Lower leg skin (tissue), 3 donors: ENCODE data around the gene SLC13A3.

Experiments used
- POLR2A ChIP-seq, 2 donors: fragments of 450-650 bp; IDR thresholded peaks; one replicate each; pipeline ENCODE4 v1.6.1; 2016 to 2017; ENCODE audit warnings: antibody characterized with exemption in 2 of 2, mild to moderate bottlenecking in 1 of 2, moderate library complexity in 1 of 2
- TF ChIP-seq, protein P1 (sequence below), 3 donors: fragments of 450-650 bp; IDR thresholded peaks; one replicate each; pipeline ENCODE4 v1.5.1; 2016; ENCODE audit warnings: antibody characterized with exemption in 3 of 3, mild to moderate bottlenecking in 3 of 3, moderate library complexity in 2 of 3

DNA sequence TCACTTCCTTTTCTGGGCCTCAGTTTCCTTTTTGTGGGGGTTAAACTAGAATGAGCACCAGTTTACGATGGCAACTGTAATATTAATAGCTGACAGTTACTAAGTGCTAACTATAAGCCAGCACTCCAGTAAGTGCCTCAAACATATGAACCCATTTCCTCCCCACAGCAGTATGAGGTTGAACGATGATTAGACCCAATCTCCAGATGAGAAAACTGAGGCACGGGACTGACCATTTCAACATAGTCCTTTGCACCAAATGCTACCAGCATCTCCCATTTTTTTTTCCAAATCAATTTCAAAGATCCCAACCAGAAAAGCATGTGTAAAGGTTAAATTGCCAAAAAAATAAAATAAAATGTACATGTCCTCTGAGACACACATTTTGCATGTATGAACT, 7.1 kb downstream of the SLC13A3 start:
- TF ChIP-seq, protein P1, sequence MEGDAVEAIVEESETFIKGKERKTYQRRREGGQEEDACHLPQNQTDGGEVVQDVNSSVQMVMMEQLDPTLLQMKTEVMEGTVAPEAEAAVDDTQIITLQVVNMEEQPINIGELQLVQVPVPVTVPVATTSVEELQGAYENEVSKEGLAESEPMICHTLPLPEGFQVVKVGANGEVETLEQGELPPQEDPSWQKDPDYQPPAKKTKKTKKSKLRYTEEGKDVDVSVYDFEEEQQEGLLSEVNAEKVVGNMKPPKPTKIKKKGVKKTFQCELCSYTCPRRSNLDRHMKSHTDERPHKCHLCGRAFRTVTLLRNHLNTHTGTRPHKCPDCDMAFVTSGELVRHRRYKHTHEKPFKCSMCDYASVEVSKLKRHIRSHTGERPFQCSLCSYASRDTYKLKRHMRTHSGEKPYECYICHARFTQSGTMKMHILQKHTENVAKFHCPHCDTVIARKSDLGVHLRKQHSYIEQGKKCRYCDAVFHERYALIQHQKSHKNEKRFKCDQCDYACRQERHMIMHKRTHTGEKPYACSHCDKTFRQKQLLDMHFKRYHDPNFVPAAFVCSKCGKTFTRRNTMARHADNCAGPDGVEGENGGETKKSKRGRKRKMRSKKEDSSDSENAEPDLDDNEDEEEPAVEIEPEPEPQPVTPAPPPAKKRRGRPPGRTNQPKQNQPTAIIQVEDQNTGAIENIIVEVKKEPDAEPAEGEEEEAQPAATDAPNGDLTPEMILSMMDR (IDR thresholded peaks at IDR 0.05): no peak
- no peak for TF ChIP-seq POLR2A (IDR thresholded peaks at IDR 0.05)
